ENCODE results near the gene SUDS3. TPM values are rescaled to one million over a fixed set of nuclear protein-coding genes. Genes with fewer than 3 reads are reported as not detected.

The SUDS3 gene
- total RNA-seq, 2 experiments from 2014 or later: 20.6 to 22.0 TPM

DNA sequence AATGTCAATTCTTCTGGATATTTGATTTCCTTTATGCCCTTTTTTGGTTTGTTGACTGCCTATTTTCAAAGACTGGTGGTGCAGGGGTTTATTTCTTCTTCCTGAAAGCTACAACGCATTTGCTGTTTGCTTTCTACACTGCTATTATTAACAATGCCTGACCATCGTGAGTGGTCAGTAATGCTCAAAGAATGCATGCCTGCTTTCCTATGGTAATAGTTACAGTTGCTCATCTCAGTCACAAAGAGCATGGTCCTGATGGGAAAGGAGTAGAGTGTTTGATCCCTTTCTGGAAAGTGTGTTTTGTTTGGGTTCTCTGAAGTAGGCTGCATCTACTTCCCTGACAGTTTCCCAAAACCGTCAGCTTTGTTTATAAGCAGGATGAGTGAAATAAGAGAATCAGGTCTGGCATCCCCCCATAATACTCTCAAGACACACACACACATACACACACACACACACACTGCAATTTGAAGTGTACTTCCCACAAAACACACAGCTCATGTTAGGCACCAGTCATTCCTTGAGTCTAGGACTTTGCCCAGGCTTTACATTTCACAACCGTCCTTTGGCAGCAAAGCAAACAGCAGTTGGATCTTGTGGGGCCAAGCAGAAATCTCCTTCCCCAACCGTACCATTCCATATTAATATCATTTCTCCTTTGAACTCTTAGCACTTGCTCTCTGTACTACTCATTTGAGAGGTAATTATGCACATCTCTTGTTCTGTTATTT lies 56.6 kb downstream of the SUDS3 start:
- H3K27ac Mint-ChIP-seq: no peak overlapping the region
- H3K36me3 Mint-ChIP-seq: peaks cover 7% of the 10 kb centered on the region
- no peaks in the 10 kb centered on the region for H3K4me1 Mint-ChIP-seq (ENCODE audit: low read depth)
- H3K4me3 Mint-ChIP-seq: no peak overlapping the region
- POLR2A ChIA-PET: no interaction called here
- no peak for DNase-seq
- peaks cover 7% of the 10 kb centered on the region for H3K9me3 Mint-ChIP-seq
- peaks cover 1% of the 10 kb centered on the region for H3K27me3 Mint-ChIP-seq
- CTCF ChIA-PET: no interaction called here
- intact Hi-C loops (cut with micrococcal nuclease): no loop called here

- Mint-ChIP-seq H3K4me1 (ENCODE audit: low read depth) (no peaks in the 10 kb centered on the region), H3K36me3 (no peaks in the 10 kb centered on the region), H3K9me3 (peaks cover 7% of the 10 kb centered on the region), H3K4me3 (no peak overlapping the region), H3K27me3 (peaks cover 7% of the 10 kb centered on the region), H3K27ac (no peak overlapping the region)
- ChIA-PET POLR2A (no interaction called here), CTCF (no interaction called here)
- DNase-seq: no peak
- intact Hi-C loops (cut with micrococcal nuclease): no loop called here
These were observed 59.8 kb downstream of the SUDS3 start for GRCh38 chr12:118436002-118436730.

GRCh38 chr12:118436986-118437385 lies 60.6 kb downstream of the SUDS3 start:
- H3K36me3 Mint-ChIP-seq: no peaks in the 10 kb centered on the region
- intact Hi-C loops (cut with micrococcal nuclease): no loop called here

DNA sequence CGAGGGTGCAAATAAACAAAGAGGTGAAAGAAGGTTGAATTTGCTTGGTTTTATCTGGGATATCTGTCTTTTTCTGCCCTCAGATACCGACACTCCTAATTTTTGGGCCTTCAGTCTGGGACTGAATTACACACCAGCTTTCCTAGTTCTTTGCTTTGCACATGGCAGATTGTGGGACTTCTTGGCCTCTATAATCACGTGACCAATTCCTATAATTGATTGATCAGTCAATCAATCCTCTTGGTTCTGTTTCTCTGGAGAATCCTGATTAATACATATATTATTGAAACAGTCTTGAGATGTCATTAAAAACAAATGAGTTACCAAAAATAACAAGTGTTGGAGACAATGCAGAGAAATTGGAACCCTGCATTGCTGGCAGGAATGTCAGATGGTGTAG lies 62.7 kb downstream of the SUDS3 start:
- Mint-ChIP-seq H3K4me1 (ENCODE audit: low read depth) (no peaks in the 10 kb centered on the region), H3K27ac (no peak overlapping the region), H3K27me3 (peaks cover 13% of the 10 kb centered on the region), H3K9me3 (peaks cover 7% of the 10 kb centered on the region), H3K36me3 (no peaks in the 10 kb centered on the region), H3K4me3 (no peak overlapping the region)
- intact Hi-C loops (cut with micrococcal nuclease): no loop called here
- ChIA-PET POLR2A (no interaction called here), CTCF (no interaction called here)
- no peak for DNase-seq

More at GRCh38 chr12:118436986-118437385, 60.6 kb downstream of the SUDS3 start:
- Mint-ChIP-seq H3K27ac (no peak overlapping the region), H3K9me3 (peaks cover 7% of the 10 kb centered on the region), H3K4me3 (no peak overlapping the region), H3K27me3 (peaks cover 7% of the 10 kb centered on the region), H3K4me1 (ENCODE audit: low read depth) (no peaks in the 10 kb centered on the region)
- POLR2A ChIA-PET: no interaction called here
- DNase-seq: no peak
- CTCF ChIA-PET: no interaction called here

GRCh38 chr12:118446247-118446646 lies 69.9 kb downstream of the SUDS3 start:
- no peak overlapping the region for H3K27ac Mint-ChIP-seq
- DNase-seq: no peak
- H3K4me3 Mint-ChIP-seq: no peak overlapping the region
- ChIA-PET POLR2A (no interaction called here), CTCF (no interaction called here)
- intact Hi-C loops (cut with micrococcal nuclease): no loop called here
- H3K36me3 Mint-ChIP-seq: no peaks in the 10 kb centered on the region
- no peaks in the 10 kb centered on the region for H3K9me3 Mint-ChIP-seq
- peaks cover 7% of the 10 kb centered on the region for H3K27me3 Mint-ChIP-seq
- no peaks in the 10 kb centered on the region for H3K4me1 Mint-ChIP-seq (ENCODE audit: low read depth)

DNA sequence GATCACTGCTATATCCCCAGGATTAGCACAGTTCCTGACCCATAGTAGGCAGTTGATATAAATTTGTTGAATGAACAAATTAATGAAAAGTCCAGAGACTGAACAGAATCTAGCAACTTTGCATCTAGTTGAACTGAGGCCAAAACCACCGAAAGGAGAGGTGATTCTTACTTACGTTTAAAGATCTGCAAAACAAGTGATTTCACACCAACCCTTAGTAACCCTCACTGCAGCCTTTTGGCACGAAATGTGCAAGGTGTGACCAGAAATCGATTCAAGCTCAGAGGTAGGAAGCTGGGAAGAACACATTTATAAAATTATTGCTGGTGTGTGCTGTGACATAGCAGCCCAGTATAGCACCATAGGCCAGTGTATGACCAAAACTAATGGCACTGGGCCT lies 70.8 kb downstream of the SUDS3 start:
- intact Hi-C loops (cut with micrococcal nuclease): no loop called here
- Mint-ChIP-seq H3K4me1 (ENCODE audit: low read depth) (no peaks in the 10 kb centered on the region), H3K4me3 (no peak overlapping the region), H3K36me3 (no peaks in the 10 kb centered on the region), H3K27ac (no peak overlapping the region), H3K9me3 (no peaks in the 10 kb centered on the region), H3K27me3 (peaks cover 7% of the 10 kb centered on the region)
- ChIA-PET POLR2A (no interaction called here), CTCF (no interaction called here)
- DNase-seq: no peak

DNA sequence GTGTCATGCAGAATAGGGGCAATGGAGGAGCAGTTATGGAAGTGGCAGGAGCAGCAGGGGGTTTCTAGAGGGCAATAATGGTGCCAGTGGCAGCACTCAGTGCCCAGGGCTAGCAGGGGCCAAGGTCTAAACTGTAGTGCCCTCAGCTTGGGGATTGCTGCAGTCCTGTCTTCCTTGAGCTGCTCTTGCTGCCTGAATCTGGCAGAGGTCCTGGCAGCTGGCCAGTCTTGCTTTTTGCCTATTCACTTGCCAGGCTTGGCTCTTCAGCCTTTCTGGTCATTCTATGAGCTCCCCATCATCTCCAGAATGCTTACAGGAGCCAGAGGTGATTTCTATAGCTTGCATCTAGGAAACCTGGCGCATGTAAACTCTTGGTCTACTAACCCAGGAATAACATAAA lies 72.0 kb downstream of the SUDS3 start:
- H3K4me3 Mint-ChIP-seq: no peak overlapping the region
- intact Hi-C loops (cut with micrococcal nuclease): no loop called here
- CTCF ChIA-PET: no interaction called here
- no peaks in the 10 kb centered on the region for H3K4me1 Mint-ChIP-seq (ENCODE audit: low read depth)
- no peak for DNase-seq
- POLR2A ChIA-PET: no interaction called here
- H3K9me3 Mint-ChIP-seq: no peaks in the 10 kb centered on the region
- peaks cover 6% of the 10 kb centered on the region for H3K27me3 Mint-ChIP-seq
- H3K27ac Mint-ChIP-seq: no peak overlapping the region
- H3K36me3 Mint-ChIP-seq: no peaks in the 10 kb centered on the region

DNA sequence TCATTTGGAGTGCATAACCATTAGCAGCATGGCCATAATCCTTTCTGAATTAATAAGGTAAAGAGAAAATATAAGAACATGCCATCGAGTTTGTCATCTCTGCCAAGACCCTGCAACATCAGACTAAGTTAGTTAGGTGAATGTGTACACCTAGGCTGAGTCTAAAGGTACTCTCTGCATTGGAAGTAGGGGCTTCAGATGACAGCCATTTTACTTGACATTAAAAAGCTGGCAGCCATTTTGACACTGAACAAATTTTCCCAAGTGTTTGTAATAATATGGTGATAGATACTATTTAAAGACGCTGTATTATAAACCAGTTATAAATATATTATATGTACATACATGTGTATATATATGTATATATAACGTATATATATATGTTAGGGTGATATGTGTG lies 79.0 kb downstream of the SUDS3 start:
- intact Hi-C loops (cut with micrococcal nuclease): no loop called here
- H3K27me3 Mint-ChIP-seq: peaks cover 3% of the 10 kb centered on the region
- ChIA-PET POLR2A (no interaction called here), CTCF (no interaction called here)
- no peak for DNase-seq
- no peaks in the 10 kb centered on the region for H3K36me3 Mint-ChIP-seq
- no peak overlapping the region for H3K4me3 Mint-ChIP-seq
- H3K27ac Mint-ChIP-seq: no peak overlapping the region
- H3K4me1 Mint-ChIP-seq (ENCODE audit: low read depth): no peaks in the 10 kb centered on the region
- peaks cover 8% of the 10 kb centered on the region for H3K9me3 Mint-ChIP-seq

DNA sequence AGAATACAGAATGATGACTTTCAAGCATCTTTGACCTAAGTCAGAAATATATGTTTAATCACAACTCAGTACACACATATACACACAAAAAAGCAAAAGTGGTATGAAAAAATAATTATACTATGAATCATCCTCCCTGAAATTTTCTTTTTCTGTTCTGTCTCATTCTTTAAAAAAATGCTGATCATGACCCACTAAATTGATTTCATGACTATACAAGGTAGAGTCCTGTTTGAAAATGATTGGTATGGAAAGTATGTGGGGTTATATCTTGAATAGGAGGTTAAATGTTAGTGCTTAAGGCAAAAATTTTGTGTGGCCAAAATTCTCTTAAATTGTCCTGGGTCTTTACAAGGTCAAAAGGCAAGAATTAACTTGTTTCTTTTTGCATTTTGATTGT lies 80.4 kb downstream of the SUDS3 start:
- CTCF ChIA-PET: no interaction called here
- POLR2A ChIA-PET: no interaction called here
- no peaks in the 10 kb centered on the region for H3K4me1 Mint-ChIP-seq (ENCODE audit: low read depth)
- peaks cover 3% of the 10 kb centered on the region for H3K27me3 Mint-ChIP-seq
- no peak for DNase-seq
- H3K27ac Mint-ChIP-seq: no peak overlapping the region
- no peaks in the 10 kb centered on the region for H3K36me3 Mint-ChIP-seq
- no peak overlapping the region for H3K4me3 Mint-ChIP-seq
- peaks cover 14% of the 10 kb centered on the region for H3K9me3 Mint-ChIP-seq
- intact Hi-C loops (cut with micrococcal nuclease): no loop called here

DNA sequence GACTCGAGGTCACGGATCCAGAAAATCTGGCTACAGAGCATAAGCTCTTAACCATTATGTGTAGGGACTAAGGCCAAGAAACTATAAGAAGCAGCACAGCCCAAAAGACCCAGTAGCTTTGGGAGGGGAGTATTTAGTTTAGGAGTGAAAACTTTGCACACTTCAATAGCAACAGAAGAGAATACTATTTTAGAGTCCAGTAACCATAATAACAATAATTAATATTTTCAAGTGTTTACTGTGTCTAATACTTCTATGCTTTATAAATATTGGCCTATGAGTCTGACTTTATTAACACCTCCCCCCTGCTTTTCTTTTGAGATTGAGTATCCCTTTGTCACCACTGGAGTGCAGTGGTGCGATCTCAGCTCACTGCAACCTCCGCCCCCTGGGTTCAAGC lies 82.8 kb downstream of the SUDS3 start:
- no peak overlapping the region for H3K4me3 Mint-ChIP-seq
- no peak for DNase-seq
- H3K36me3 Mint-ChIP-seq: no peaks in the 10 kb centered on the region
- POLR2A ChIA-PET: no interaction called here
- H3K9me3 Mint-ChIP-seq: peaks cover 16% of the 10 kb centered on the region
- H3K4me1 Mint-ChIP-seq (ENCODE audit: low read depth): no peaks in the 10 kb centered on the region
- no peak overlapping the region for H3K27ac Mint-ChIP-seq
- CTCF ChIA-PET: no interaction called here
- peaks cover 6% of the 10 kb centered on the region for H3K27me3 Mint-ChIP-seq
- intact Hi-C loops (cut with micrococcal nuclease): no loop called here

DNA sequence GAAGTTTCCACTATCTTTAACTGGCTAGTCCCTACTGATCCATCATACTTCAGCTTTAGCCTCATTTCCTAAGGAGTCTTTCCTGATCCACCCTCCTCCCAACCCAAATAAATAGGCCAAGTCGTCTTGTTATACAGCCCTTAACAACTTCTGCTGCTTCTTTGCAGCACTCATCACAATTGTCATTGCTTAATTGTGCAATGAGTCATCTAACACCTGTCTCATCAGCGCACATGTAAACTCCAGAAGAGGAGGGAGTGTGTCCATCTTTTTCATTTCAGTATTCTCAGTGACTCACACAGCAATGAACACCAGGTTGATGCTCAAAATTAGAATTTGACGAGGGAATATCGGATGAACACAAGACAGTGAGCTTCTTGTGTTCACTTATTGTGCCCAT lies 87.3 kb downstream of the SUDS3 start:
- Mint-ChIP-seq H3K27me3 (peaks cover 3% of the 10 kb centered on the region), H3K9me3 (peaks cover 11% of the 10 kb centered on the region), H3K4me1 (ENCODE audit: low read depth) (no peaks in the 10 kb centered on the region), H3K27ac (no peak overlapping the region), H3K36me3 (no peaks in the 10 kb centered on the region), H3K4me3 (no peak overlapping the region)
- ChIA-PET CTCF (no interaction called here), POLR2A (no interaction called here)
- no peak for DNase-seq
- intact Hi-C loops (cut with micrococcal nuclease): no loop called here

DNA sequence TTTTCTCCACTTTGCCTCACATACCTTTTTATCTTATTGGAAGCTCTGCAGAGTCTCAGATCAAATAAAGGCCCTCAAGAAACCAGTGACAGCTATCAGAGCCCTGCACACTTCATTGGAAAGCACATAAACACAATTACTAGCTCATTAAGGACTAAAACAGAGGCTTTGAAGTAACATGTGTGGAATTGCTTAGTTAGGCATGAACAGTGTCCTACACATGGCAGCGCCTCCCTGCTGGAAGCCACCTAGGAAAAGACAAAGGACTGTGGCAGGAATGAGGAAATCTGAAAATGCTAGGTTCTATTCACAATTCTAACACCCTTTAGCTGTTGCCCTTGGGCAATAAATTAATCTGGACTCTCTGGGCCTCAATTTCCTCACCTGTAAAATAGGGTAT lies 89.4 kb downstream of the SUDS3 start:
- intact Hi-C loops (cut with micrococcal nuclease): no loop called here

More for the DNA sequence above, 89.4 kb downstream of the SUDS3 start:
- H3K27me3 Mint-ChIP-seq: peaks cover 5% of the 10 kb centered on the region
- DNase-seq: no peak
- no peaks in the 10 kb centered on the region for H3K4me1 Mint-ChIP-seq (ENCODE audit: low read depth)
- peaks cover 4% of the 10 kb centered on the region for H3K9me3 Mint-ChIP-seq
- ChIA-PET POLR2A (no interaction called here), CTCF (no interaction called here)
- no peak overlapping the region for H3K4me3 Mint-ChIP-seq
- H3K27ac Mint-ChIP-seq: no peak overlapping the region
- H3K36me3 Mint-ChIP-seq: no peaks in the 10 kb centered on the region

Data from activated CD4-positive, alpha-beta memory T cell treated with anti-CD3 and anti-CD28 coated beads for 36 hours (primary cell).